Astrocyte (in vitro differentiated cells and primary cell): ENCODE measurements around the gene HLA-DMB.

Experiments used
- EZH2 ChIP-seq: IDR thresholded peaks from 2 replicates; pipeline ENCODE4 v1.6.1; 2012; ENCODE audit warnings: mild to moderate bottlenecking, low read length, inconsistent platforms; ENCODE audit not compliant: insufficient read depth
- TF ChIP-seq, protein P1 (sequence below): IDR thresholded peaks from 2 replicates; pipeline ENCODE4 v1.5.1; 2011; ENCODE audit warnings: low read depth, mild to moderate bottlenecking, inconsistent platforms, low read length, moderate library complexity; ENCODE audit not compliant: insufficient read depth

DNA sequence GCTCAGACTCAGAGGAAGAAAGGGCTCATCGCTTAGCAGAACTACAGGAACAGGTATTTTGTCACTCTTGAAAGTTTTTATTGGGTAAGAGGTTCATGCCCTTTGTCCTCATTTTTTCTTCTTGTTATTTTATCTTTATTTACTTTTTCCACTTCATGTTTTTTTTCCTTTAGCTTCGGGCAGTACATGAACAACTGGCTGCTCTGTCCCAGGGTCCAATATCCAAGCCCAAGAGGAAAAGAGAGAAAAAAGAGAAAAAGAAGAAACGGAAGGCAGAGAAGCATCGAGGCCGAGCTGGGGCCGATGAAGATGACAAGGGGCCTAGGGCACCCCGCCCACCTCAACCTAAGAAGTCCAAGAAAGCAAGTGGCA lies 37.1 kb upstream of the HLA-DMB start:
- TF ChIP-seq EZH2, result no peak
- TF ChIP-seq, protein P1, sequence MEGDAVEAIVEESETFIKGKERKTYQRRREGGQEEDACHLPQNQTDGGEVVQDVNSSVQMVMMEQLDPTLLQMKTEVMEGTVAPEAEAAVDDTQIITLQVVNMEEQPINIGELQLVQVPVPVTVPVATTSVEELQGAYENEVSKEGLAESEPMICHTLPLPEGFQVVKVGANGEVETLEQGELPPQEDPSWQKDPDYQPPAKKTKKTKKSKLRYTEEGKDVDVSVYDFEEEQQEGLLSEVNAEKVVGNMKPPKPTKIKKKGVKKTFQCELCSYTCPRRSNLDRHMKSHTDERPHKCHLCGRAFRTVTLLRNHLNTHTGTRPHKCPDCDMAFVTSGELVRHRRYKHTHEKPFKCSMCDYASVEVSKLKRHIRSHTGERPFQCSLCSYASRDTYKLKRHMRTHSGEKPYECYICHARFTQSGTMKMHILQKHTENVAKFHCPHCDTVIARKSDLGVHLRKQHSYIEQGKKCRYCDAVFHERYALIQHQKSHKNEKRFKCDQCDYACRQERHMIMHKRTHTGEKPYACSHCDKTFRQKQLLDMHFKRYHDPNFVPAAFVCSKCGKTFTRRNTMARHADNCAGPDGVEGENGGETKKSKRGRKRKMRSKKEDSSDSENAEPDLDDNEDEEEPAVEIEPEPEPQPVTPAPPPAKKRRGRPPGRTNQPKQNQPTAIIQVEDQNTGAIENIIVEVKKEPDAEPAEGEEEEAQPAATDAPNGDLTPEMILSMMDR, result no peak
